H9 (cell line): ENCODE measurements around the gene CD300A. TPM values are rescaled to one million over a fixed set of nuclear protein-coding genes. Genes with fewer than 3 reads are reported as not detected.

ENCODE experiments used
- DNase-seq: peaks from one replicate; pipeline ENCODE4 v3.0.0-alpha.2; 2017
- H2AFZ ChIP-seq: one replicate; pipeline ENCODE4 v1.6.1; 2013; ENCODE audit warnings: mild to moderate bottlenecking, low read length, control low read depth, moderate library complexity
- H2AK5ac ChIP-seq: 2 replicates; pipeline ENCODE4 v1.6.1; 2013; ENCODE audit warnings: low read length, control low read depth, mixed read lengths; ENCODE audit not compliant: insufficient read length
- H2BK120ac ChIP-seq: one replicate; pipeline ENCODE4 v1.6.1; 2013; ENCODE audit warnings: low read depth, mild to moderate bottlenecking, low read length, control low read depth, inconsistent platforms; ENCODE audit not compliant: poor library complexity, severe bottlenecking
- H2BK12ac ChIP-seq: 2 replicates; pipeline ENCODE4 v1.6.1; 2013; ENCODE audit warnings: low read length, control low read depth, mixed read lengths, low read depth; ENCODE audit not compliant: insufficient read length
- H2BK15ac ChIP-seq: 2 replicates; pipeline ENCODE4 v1.6.1; 2013; ENCODE audit warnings: low read depth, low read length, control low read depth
- H2BK20ac ChIP-seq: one replicate; pipeline ENCODE4 v1.6.1; 2013; ENCODE audit warnings: low read depth, mild to moderate bottlenecking, low read length, control low read depth, inconsistent platforms; ENCODE audit not compliant: poor library complexity, severe bottlenecking
- H2BK5ac ChIP-seq: 2 replicates; pipeline ENCODE4 v1.6.1; 2013; ENCODE audit warnings: low read length, control low read depth, mixed read lengths; ENCODE audit not compliant: insufficient read length
- H3K14ac ChIP-seq: 2 replicates; pipeline ENCODE4 v1.6.1; 2013; ENCODE audit warnings: low read length, control low read depth; ENCODE audit not compliant: insufficient read depth
- H3K18ac ChIP-seq: 2 replicates; pipeline ENCODE4 v1.6.1; 2013; ENCODE audit warnings: low read depth, mild to moderate bottlenecking, mixed read lengths, low read length, control low read depth; ENCODE audit not compliant: insufficient read length
- H3K23ac ChIP-seq: 2 replicates; pipeline ENCODE4 v1.6.1; 2013; ENCODE audit warnings: low read length, control low read depth, mixed read lengths, low read depth; ENCODE audit not compliant: insufficient read length
- H3K23me2 ChIP-seq: 2 replicates; pipeline ENCODE4 v1.6.1; 2013; ENCODE audit warnings: low read depth, mild to moderate bottlenecking, mixed read lengths, low read length, control low read depth; ENCODE audit not compliant: insufficient read length, poor library complexity, severe bottlenecking
- H3K27ac ChIP-seq: 2 replicates; pipeline ENCODE4 v1.5.1; 2013; ENCODE audit warnings: low read length, control low read depth, mixed read lengths, low read depth; ENCODE audit not compliant: insufficient read length
- H3K27me3 ChIP-seq: 2 replicates; pipeline ENCODE4 v1.6.1; 2013; ENCODE audit warnings: low read length, control low read depth, inconsistent platforms; ENCODE audit not compliant: insufficient read depth
- H3K4ac ChIP-seq: 2 replicates; pipeline ENCODE4 v1.6.1; 2013; ENCODE audit warnings: low read depth, mild to moderate bottlenecking, control low read depth, inconsistent platforms, low read length, moderate library complexity
- H3K4me1 ChIP-seq: 2 replicates; pipeline ENCODE4 v1.6.1; 2013; ENCODE audit warnings: low read length, control low read depth, inconsistent platforms; ENCODE audit not compliant: insufficient read depth
- H3K4me2 ChIP-seq: 2 replicates; pipeline ENCODE4 v1.6.1; 2013; ENCODE audit warnings: low read length, control low read depth, mixed read lengths; ENCODE audit not compliant: insufficient read length, insufficient read depth
- H3K56ac ChIP-seq: 2 replicates; pipeline ENCODE4 v1.6.1; 2013; ENCODE audit warnings: low read depth, mild to moderate bottlenecking, mixed read lengths, low read length, control low read depth; ENCODE audit not compliant: insufficient read length
- H3K79me1 ChIP-seq: 2 replicates; pipeline ENCODE4 v1.6.1; 2013; ENCODE audit warnings: low read depth, mild to moderate bottlenecking, moderate library complexity, low read length, control low read depth, inconsistent platforms; ENCODE audit not compliant: insufficient read depth, poor library complexity, severe bottlenecking
- H3K79me2 ChIP-seq: 2 replicates; pipeline ENCODE4 v1.6.1; 2013; ENCODE audit warnings: low read length, control low read depth, inconsistent platforms; ENCODE audit not compliant: insufficient read depth
- H3K9ac ChIP-seq: 2 replicates; pipeline ENCODE4 v1.6.1; 2013; ENCODE audit warnings: low read length, control low read depth, mixed read lengths; ENCODE audit not compliant: insufficient read length; ENCODE audit errors: extremely low read depth
- H3K9me3 ChIP-seq: one replicate; pipeline ENCODE4 v1.6.1; 2013; ENCODE audit warnings: low read depth, low read length, inconsistent platforms; ENCODE audit not compliant: control insufficient read depth
- H3T11ph ChIP-seq: one replicate; pipeline ENCODE4 v1.6.1; 2013; ENCODE audit warnings: mild to moderate bottlenecking, low read length, control low read depth, inconsistent platforms
- H4K20me1 ChIP-seq: one replicate; pipeline ENCODE4 v1.6.1; 2013; ENCODE audit not compliant: control insufficient read depth, insufficient read length, insufficient read depth
- H4K5ac ChIP-seq: 2 replicates; pipeline ENCODE4 v1.6.1; 2013; ENCODE audit warnings: low read depth, mild to moderate bottlenecking, mixed read lengths, low read length, control low read depth; ENCODE audit not compliant: insufficient read length
- H4K8ac ChIP-seq: replicated peaks from 2 replicates; pipeline ENCODE4 v1.6.1; 2013; ENCODE audit warnings: low read length, control low read depth, mixed read lengths, low read depth; ENCODE audit not compliant: insufficient read length
- H4K91ac ChIP-seq: 2 replicates; pipeline ENCODE4 v1.6.1; 2013; ENCODE audit warnings: low read depth, mild to moderate bottlenecking, moderate library complexity, mixed read lengths, low read length, control low read depth; ENCODE audit not compliant: insufficient read length
- H3K27ac Mint-ChIP-seq, 3 experiments: 2 replicates in 2 of 3; 3 replicates in 1 of 3; pipeline ENCODE4 v1.8.0; 2020 to 2021; ENCODE audit warnings: mixed read lengths in 3 of 3, mild to moderate bottlenecking in 1 of 3, moderate library complexity in 1 of 3
- H3K27me3 Mint-ChIP-seq: 2 replicates; pipeline ENCODE4 v1.8.0; 2021; ENCODE audit warnings: low read depth, mild to moderate bottlenecking, moderate library complexity, mixed read lengths
- H3K36me3 Mint-ChIP-seq, 3 experiments: 2 replicates in 2 of 3; 3 replicates in 1 of 3; pipeline ENCODE4 v1.8.0; 2020 to 2021; ENCODE audit warnings: low read depth in 3 of 3, mixed read lengths in 3 of 3; ENCODE audit not compliant: insufficient read depth in 1 of 3
- H3K4me1 Mint-ChIP-seq, 2 experiments: 2 replicates each; pipeline ENCODE4 v1.8.0; 2020; ENCODE audit warnings: mixed read lengths in 2 of 2
- H3K4me3 Mint-ChIP-seq, 2 experiments: 2 replicates in 1 of 2; 3 replicates in 1 of 2; pipeline ENCODE4 v1.8.0; 2020 to 2021; ENCODE audit warnings: mild to moderate bottlenecking in 2 of 2, mixed read lengths in 2 of 2, moderate library complexity in 1 of 2
- H3K9me3 Mint-ChIP-seq, 2 experiments: 2 replicates in 1 of 2; 3 replicates in 1 of 2; pipeline ENCODE4 v1.8.0; 2020; ENCODE audit warnings: mild to moderate bottlenecking in 2 of 2, mixed read lengths in 2 of 2, moderate library complexity in 1 of 2
- CTCF ChIP-seq: fragments of 200-600 bp; sonication (generic); conservative IDR thresholded peaks from 3 replicates; pipeline ENCODE4 v1.8.0; 2021; ENCODE audit warnings: antibody characterized with exemption, mild to moderate bottlenecking
- WGBS: extraction: QIAGEN DNeasy Blood & Tissue Kit; methylation state at CpG from one replicate; pipeline ENCODE4 v1.1.7; 2013; ENCODE audit warnings: missing lambda C conversion rate, low lambda C conversion rate, mixed read lengths; ENCODE audit not compliant: insufficient read length; ENCODE audit errors: extremely low coverage; 5-methylcytosine and 5-hydroxymethylcytosine counted together
- total RNA-seq: library from RNA; stranded (reverse); gene quantifications from 2 replicates; pipeline ENCODE4 v1.2.1, GENCODE V29; 2021

CD300A gene
- total RNA-seq, 1 experiment from 2014 or later = not detected

- no CpG with 5 or more reads among the region's 3 CpGs for WGBS
- peak overlapping the region in 1 of 3 experiments; percentile 1; a peak in 1 of 7 replicates for H3K27ac Mint-ChIP-seq
- no peaks in the 10 kb centered on the region for H3K9me3 Mint-ChIP-seq
- Histone ChIP-seq H3K79me1 (no peaks in the 10 kb centered on the region), H2AFZ (no peak overlapping the region), H3K18ac (no peak overlapping the region), H3K79me2 (no peaks in the 10 kb centered on the region), H2BK20ac (no peak overlapping the region), H4K8ac (no peak overlapping the region), H4K91ac (no peak overlapping the region), H3T11ph (no peak overlapping the region), H2BK15ac (no peak overlapping the region), H3K23me2 (peaks cover 7% of the 10 kb centered on the region), H4K5ac (no peak overlapping the region), H2BK5ac (no peak overlapping the region), H2AK5ac (no peak overlapping the region), H2BK12ac (no peak overlapping the region), H3K4me2 (no peak overlapping the region), H3K14ac (no peak overlapping the region), H3K23ac (no peak overlapping the region), H3K9me3 (no peaks in the 10 kb centered on the region), H3K27me3 (peaks cover 11% of the 10 kb centered on the region; the same call in 1 of the 2 replicates), H3K4ac (no peak overlapping the region), H3K56ac (no peak overlapping the region), H4K20me1 (no peaks in the 10 kb centered on the region), H2BK120ac (no peak overlapping the region), H3K9ac (no peak overlapping the region), H3K4me1 (peaks cover 6% of the 10 kb centered on the region; the same call in 1 of the 2 replicates), H3K27ac (no peak overlapping the region)
- no peak overlapping the region for H3K4me3 Mint-ChIP-seq
- DNase-seq = no peak
- H3K36me3 Mint-ChIP-seq = peaks cover 0 to 12% (median 2%) of the 10 kb centered on the region in 3 experiments; a peak in 1 of 7 replicates
- H3K4me1 Mint-ChIP-seq = peaks cover 26 to 36% of the 10 kb centered on the region in 2 experiments
- TF ChIP-seq CTCF = no peak
- peaks cover 46% of the 10 kb centered on the region for H3K27me3 Mint-ChIP-seq
These were observed 16.2 kb upstream of the CD300A start for GRCh38 chr17:74450231-74450630.
